ENCODE data around the gene SMAD5. TPM values are rescaled to one million over a fixed set of nuclear protein-coding genes. Genes with fewer than 3 reads are reported as not detected.

SMAD5 gene
- total and polyA plus RNA-seq, 2 of the 8 experiments (the other 6 are each of a cell fraction or from before 2014, with no cell fraction given) = 30.2 to 60.5 TPM

- no peak overlapping the region for H2BK5ac ChIP-seq (ENCODE audit: low read depth, low read length)
- WGBS, 2 experiments (ENCODE audit: extremely low coverage in 1 of 2, insufficient coverage in 1 of 2, insufficient read length in 1 of 2, insufficient replicate concordance in 2 of 2, low coverage in 1 of 2, low lambda C conversion rate in 2 of 2, missing lambda C conversion rate in 1 of 2) = 71% methylated on average over 4 of the region's 4 CpGs; no CpG with 5 or more reads in 1 of the 2 experiments
- peak in 1 of 2 experiments; percentile 41 for DNase-seq (ENCODE audit: low read depth in 1 of 2, low spot score in 2 of 2)
Measured at GRCh38 chr5:136201870-136202269, 69.2 kb downstream of the SMAD5 start.

More at GRCh38 chr5:136201870-136202269, 69.2 kb downstream of the SMAD5 start:
- no peak overlapping the region for H3K9ac ChIP-seq (replicated peaks in 1 of 4; ENCODE audit: extremely low read depth in 1 of 4, low read depth in 3 of 4, low read length in 3 of 4)
- H4K20me1 ChIP-seq (replicated peaks in 1 of 2; ENCODE audit: control insufficient read depth in 1 of 2, insufficient read depth in 2 of 2, low read length in 2 of 2) = peaks cover 4 to 6% of the 10 kb centered on the region in 2 experiments
- no peak overlapping the region; the same call in 1 of the 2 replicates for H3K18ac ChIP-seq (ENCODE audit: extremely low read depth, low read length)
- H3K27me3 ChIP-seq (replicated peaks in 1 of 4; ENCODE audit: control insufficient read depth in 3 of 4, extremely low read depth in 1 of 4, insufficient read depth in 3 of 4, low read length in 3 of 4) = peaks cover 40 to 84% (median 70%) of the 10 kb centered on the region in 4 experiments
- peaks cover 0 to 5% of the 10 kb centered on the region in 2 experiments; a peak in 2 of 4 replicates for H3K9me3 ChIP-seq (ENCODE audit: insufficient read depth in 2 of 2, low read depth in 1 of 2, low read length in 1 of 2)
- TF ChIP-seq CHD2 (IDR thresholded peaks at IDR 0.05; ENCODE audit: low read length) (no peak), TCF12 (IDR thresholded peaks at IDR 0.05; ENCODE audit: low read depth, low read length) (no peak), JUND (IDR thresholded peaks at IDR 0.05; ENCODE audit: low read length) (no peak), EGR1 (IDR thresholded peaks at IDR 0.05; ENCODE audit: borderline replicate concordance, low read depth, low read length) (no peak), BRCA1 (IDR thresholded peaks at IDR 0.05; ENCODE audit: low read depth, low read length) (no peak), TBP (IDR thresholded peaks at IDR 0.05; ENCODE audit: low read depth, low read length) (no peak), BCL11A (IDR thresholded peaks at IDR 0.05; ENCODE audit: low read depth in 2 of 2, low read length in 2 of 2) (no peak), GABPA (IDR thresholded peaks at IDR 0.05; ENCODE audit: borderline replicate concordance, insufficient read depth, low read length) (no peak), NANOG (IDR thresholded peaks at IDR 0.05; ENCODE audit: insufficient read depth, low read depth, low read length, poor library complexity, severe bottlenecking) (no peak), ZNF274 (IDR thresholded peaks at IDR 0.05; ENCODE audit: borderline replicate concordance, extremely low read depth, low read length) (no peak), CEBPB (IDR thresholded peaks at IDR 0.05; ENCODE audit: low read depth, low read length) (no peak), HDAC6 (IDR thresholded peaks at IDR 0.05; ENCODE audit: low read depth, low read length) (no peak), PHF8 (conservative IDR thresholded peaks at IDR 0.05; ENCODE audit: low read depth, low read length) (no peak)
- H2BK15ac ChIP-seq (ENCODE audit: low read length) = no peak overlapping the region
- H2AFZ ChIP-seq (ENCODE audit: low read length) = no peak overlapping the region
- no peak overlapping the region for H2BK12ac ChIP-seq (ENCODE audit: low read depth, low read length)
- no peaks in the 10 kb centered on the region for H3K79me1 ChIP-seq (ENCODE audit: low read depth, low read length)
- no peak overlapping the region for H3K4ac ChIP-seq (replicated peaks; ENCODE audit: insufficient read length, low read depth, low read length)
- CTCF ChIA-PET (ENCODE audit: partially characterized antibody) = interaction anchor here (0.6 to 5.6 kb wide), 2 partner anchors 9 to 10 kb away, joined by 3 to 43 read pairs; partner anchors contain the start of gene SMIM32
- FAIRE-seq = no peak
- no peaks in the 10 kb centered on the region for H3K23me2 ChIP-seq (ENCODE audit: low read depth, low read length)
- no peaks in the 10 kb centered on the region for H3K79me2 ChIP-seq (ENCODE audit: control insufficient read depth in 1 of 2, insufficient read depth in 2 of 2, low read length in 2 of 2)
- POLR2A ChIA-PET (ENCODE audit: partially characterized antibody) = no interaction called here
- no peaks in the 10 kb centered on the region for H3K36me3 ChIP-seq (ENCODE audit: control insufficient read depth in 2 of 4, insufficient read depth in 4 of 4, low read length in 3 of 4)
- peak overlapping the region in 1 of 2 experiments; percentile 64; a peak in 1 of 4 replicates for H3K4me2 ChIP-seq (ENCODE audit: insufficient read depth in 1 of 2, low read depth in 2 of 2, low read length in 2 of 2)
- H2BK20ac ChIP-seq (ENCODE audit: low read length) = no peak overlapping the region; the same call in 1 of the 2 replicates
- no peak overlapping the region for H4K8ac ChIP-seq (ENCODE audit: extremely low read depth, insufficient read depth, low read length)
- H3K27ac ChIP-seq (ENCODE audit: low read depth, low read length) = no peak overlapping the region
- H3K4me1 ChIP-seq (replicated peaks in 1 of 4; ENCODE audit: control insufficient read depth in 3 of 4, insufficient read depth in 4 of 4, low read length in 3 of 4) = peaks cover 0 to 16% (median 9%) of the 10 kb centered on the region in 4 experiments; a peak in 6 of 7 replicates
- H3K56ac ChIP-seq (replicated peaks; ENCODE audit: insufficient read length, low read depth, low read length) = no peak overlapping the region
- no peak overlapping the region for H3K14ac ChIP-seq (ENCODE audit: insufficient read length)
- H3K23ac ChIP-seq (ENCODE audit: insufficient read length) = no peak overlapping the region
- H4K5ac ChIP-seq (ENCODE audit: insufficient read length, low read depth, low read length) = no peak overlapping the region
- H2BK120ac ChIP-seq (replicated peaks; ENCODE audit: low read depth, low read length) = no peak overlapping the region
- no peak overlapping the region for H4K91ac ChIP-seq (replicated peaks; ENCODE audit: insufficient read length, low read length)
- no peak overlapping the region for H2AK5ac ChIP-seq (ENCODE audit: low read depth, low read length)
- no peak overlapping the region for H3K4me3 ChIP-seq (ENCODE audit: extremely low read depth in 1 of 4, insufficient read depth in 2 of 4, low read depth in 3 of 4, low read length in 4 of 4)

Measured in H1 (cell line).